DOHH2 (cell line): ENCODE data around the gene MYL6.

Experiments
- CTCF ChIP-seq: fragments of 200-600 bp; sonication (generic); IDR thresholded peaks from one replicate; pipeline ENCODE4 v1.5.1; 2014; ENCODE audit warnings: antibody characterized with exemption, mild to moderate bottlenecking, low read depth, low read length; ENCODE audit not compliant: poor library complexity, severe bottlenecking
- EZH2phosphoT487 ChIP-seq: fragments of 200-600 bp; sonication (generic); IDR thresholded peaks from 2 replicates; pipeline ENCODE4 v1.6.1; 2017; ENCODE audit warnings: borderline replicate concordance, mild to moderate bottlenecking, antibody characterized with exemption, low read length, moderate library complexity, mixed read lengths

GRCh38 chr12:56178347-56178746 lies 20.2 kb downstream of the MYL6 start:
- TF ChIP-seq CTCF (no peak), EZH2phosphoT487 (no peak)
